Liver (tissue), 9 donors: ENCODE results near the gene ORC4. TPM values are rescaled to one million over a fixed set of nuclear protein-coding genes. Genes with fewer than 3 reads are reported as not detected.

Source experiments
- DNase-seq: peaks from one replicate; pipeline ENCODE4 v3.0.0-alpha.2; 2017; ENCODE audit warnings: low spot score
- H3K27ac ChIP-seq, 2 donors: one replicate each; pipeline ENCODE4 v1.7.0; 2013; ENCODE audit warnings: inconsistent platforms in 2 of 2, low read length in 2 of 2, control low read depth in 1 of 2, low read depth in 1 of 2, mild to moderate bottlenecking in 1 of 2
- H3K27me3 ChIP-seq, 4 donors: one replicate each; pipeline versions ENCODE4 v1.6.1 to v1.7.0; 2013; ENCODE audit warnings: low read length in 3 of 4, inconsistent platforms in 1 of 4, mild to moderate bottlenecking in 1 of 4, moderate library complexity in 1 of 4; ENCODE audit not compliant: control insufficient read depth in 4 of 4, insufficient read depth in 4 of 4
- H3K36me3 ChIP-seq, 4 donors: one replicate each; pipeline versions ENCODE4 v1.6.1 to v1.7.0; 2013; ENCODE audit warnings: low read length in 3 of 4, mild to moderate bottlenecking in 3 of 4, low read depth in 1 of 4, moderate library complexity in 1 of 4; ENCODE audit not compliant: control insufficient read depth in 4 of 4, insufficient read depth in 3 of 4
- H3K4me1 ChIP-seq, 4 donors: one replicate each; pipeline versions ENCODE4 v1.6.1 to v1.7.0; 2013; ENCODE audit warnings: low read length in 3 of 4, mild to moderate bottlenecking in 3 of 4, moderate library complexity in 1 of 4; ENCODE audit not compliant: control insufficient read depth in 4 of 4, insufficient read depth in 4 of 4
- H3K4me3 ChIP-seq, 3 donors: one replicate each; pipeline versions ENCODE4 v1.6.1 to v1.7.0; 2013; ENCODE audit warnings: low read length in 3 of 3, control low read depth in 1 of 3, low read depth in 1 of 3, mild to moderate bottlenecking in 1 of 3
- H3K9ac ChIP-seq, 2 donors: one replicate each; pipeline ENCODE4 v1.7.0; 2013; ENCODE audit warnings: low read length in 2 of 2, mild to moderate bottlenecking in 2 of 2, moderate library complexity in 2 of 2, control low read depth in 1 of 2, low read depth in 1 of 2
- H3K9me3 ChIP-seq, 4 donors: one replicate each; pipeline versions ENCODE4 v1.6.1 to v1.7.0; 2013; ENCODE audit warnings: low read length in 3 of 4; ENCODE audit not compliant: control insufficient read depth in 4 of 4
- ATF3 ChIP-seq: IDR thresholded peaks from 2 replicates; pipeline ENCODE4 v1.6.1; 2016; ENCODE audit warnings: antibody characterized with exemption
- EGR1 ChIP-seq, 2 donors: IDR thresholded peaks; 2 replicates each; pipeline ENCODE4 v1.6.1; 2016 to 2018; ENCODE audit warnings: antibody characterized with exemption in 2 of 2, low read depth in 2 of 2
- FOXA1 ChIP-seq: IDR thresholded peaks from 2 replicates; pipeline ENCODE4 v1.6.1; 2016; ENCODE audit warnings: antibody characterized with exemption
- FOXA2 ChIP-seq: IDR thresholded peaks from 2 replicates; pipeline ENCODE4 v1.6.1; 2016; ENCODE audit warnings: antibody characterized with exemption
- GABPA ChIP-seq, 2 donors: IDR thresholded peaks in 1 of 2; conservative IDR thresholded peaks in 1 of 2; 2 replicates each; pipeline ENCODE4 v1.6.1; 2016; ENCODE audit warnings: antibody characterized with exemption in 2 of 2, mild to moderate bottlenecking in 1 of 2, moderate library complexity in 1 of 2
- HNF4A ChIP-seq, 2 donors: conservative IDR thresholded peaks; 2 replicates each; pipeline ENCODE4 v1.6.1; 2016; ENCODE audit warnings: antibody characterized with exemption in 2 of 2, mild to moderate bottlenecking in 2 of 2
- HNF4G ChIP-seq: IDR thresholded peaks from 2 replicates; pipeline ENCODE4 v1.6.1; 2016; ENCODE audit warnings: antibody characterized with exemption
- JUND ChIP-seq, 2 donors: IDR thresholded peaks; 2 replicates each; pipeline ENCODE4 v1.6.1; 2016; ENCODE audit warnings: antibody characterized with exemption in 2 of 2
- NR2F2 ChIP-seq: IDR thresholded peaks from 2 replicates; pipeline ENCODE4 v1.6.1; 2016; ENCODE audit warnings: antibody characterized with exemption
- RAD21 ChIP-seq, 2 donors: IDR thresholded peaks; 2 replicates each; pipeline ENCODE4 v1.6.1; 2016; ENCODE audit warnings: antibody characterized with exemption in 2 of 2, mild to moderate bottlenecking in 2 of 2
- REST ChIP-seq: IDR thresholded peaks from 2 replicates; pipeline ENCODE4 v1.6.1; 2016; ENCODE audit warnings: antibody characterized with exemption, mild to moderate bottlenecking
- RXRA ChIP-seq, 2 donors: IDR thresholded peaks; 2 replicates each; pipeline ENCODE4 v1.6.1; 2017 to 2018; ENCODE audit warnings: antibody characterized with exemption in 2 of 2, mild to moderate bottlenecking in 1 of 2
- SP1 ChIP-seq: IDR thresholded peaks from 2 replicates; pipeline ENCODE4 v1.6.1; 2018; ENCODE audit warnings: antibody characterized with exemption, mild to moderate bottlenecking
- TAF1 ChIP-seq: conservative IDR thresholded peaks from 2 replicates; pipeline ENCODE4 v1.6.1; 2016; ENCODE audit warnings: antibody characterized with exemption, mild to moderate bottlenecking
- YY1 ChIP-seq: IDR thresholded peaks from 2 replicates; pipeline ENCODE4 v1.6.1; 2016; ENCODE audit warnings: antibody characterized with exemption, mild to moderate bottlenecking
- ZBTB33 ChIP-seq: IDR thresholded peaks from 2 replicates; pipeline ENCODE4 v1.6.1; 2016; ENCODE audit warnings: antibody characterized with exemption
- WGBS: extraction: QIAGEN DNeasy Blood & Tissue Kit; methylation state at CpG from one replicate; pipeline ENCODE4 v1.1.7; 2013; 5-methylcytosine and 5-hydroxymethylcytosine counted together
- polyA plus RNA-seq, 2 donors: library from polyadenylated mRNA; stranded (reverse) in 1 of 2; unstranded in 1 of 2; fragments of 200-250 nt in 1 of 2; fragments of >200 nt in 1 of 2; fragmentation: Nextera tagmentation in 1 of 2; extraction: Ambion mirVana in 1 of 2; gene quantifications; one replicate each; pipeline versions ENCODE4 v1.2.1 to v1.2.3, GENCODE V29; 2013 to 2015
- total RNA-seq, 2 donors: library from RNA; depleted of rRNA; stranded (reverse); fragments of >200 nt; gene quantifications; one replicate each; pipeline ENCODE4 v1.2.3, GENCODE V29; 2014
- donor health status: healthy.
- donor health status: healthy.
- donor health status: healthy.
- donor health status: healthy.
- donor health status: healthy.

ORC4 gene
- total and polyA plus RNA-seq, 4 donors, result 9.7 to 50.2 (median 23.3) TPM

DNA sequence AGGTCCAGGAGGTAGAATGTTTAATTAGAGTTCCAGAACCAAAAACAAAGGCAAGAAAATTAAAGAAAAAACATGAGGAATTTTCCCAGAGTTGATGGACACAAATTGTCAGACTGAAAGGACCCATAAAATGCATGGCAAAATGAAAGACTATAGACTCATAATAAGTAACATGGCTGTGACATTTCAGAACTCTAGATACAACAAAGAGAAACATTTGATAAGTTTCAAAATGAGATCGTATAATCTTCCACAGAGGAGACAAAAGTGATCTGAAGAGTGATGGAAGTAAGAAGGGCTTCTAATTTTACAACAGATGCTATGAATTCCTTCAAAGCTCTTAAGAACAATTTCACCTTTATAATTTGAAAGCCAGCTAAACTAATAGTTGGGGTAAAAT, 20.4 kb downstream of the ORC4 start:
- no peak overlapping the region for H3K27ac ChIP-seq
- no peaks in the 10 kb centered on the region for H3K4me1 ChIP-seq
- H3K36me3 ChIP-seq, result peaks cover 0 to 4% (median under 1%) of the 10 kb centered on the region in 4 donors
- H3K9ac ChIP-seq, result no peak overlapping the region
- no peak overlapping the region for H3K4me3 ChIP-seq
- DNase-seq, result no peak
- WGBS, result 85% methylated on average over 1 of the region's 1 CpG
- no peak for TF ChIP-seq FOXA1
- TF ChIP-seq HNF4A (conservative IDR thresholded peaks at IDR 0.05), result no peak
- no peak for TF ChIP-seq SP1
- TF ChIP-seq REST, result no peak
- TF ChIP-seq NR2F2, result no peak
- H3K27me3 ChIP-seq, result no peaks in the 10 kb centered on the region
- peaks cover 0 to 1% (median 0%) of the 10 kb centered on the region in 4 donors for H3K9me3 ChIP-seq

DNA sequence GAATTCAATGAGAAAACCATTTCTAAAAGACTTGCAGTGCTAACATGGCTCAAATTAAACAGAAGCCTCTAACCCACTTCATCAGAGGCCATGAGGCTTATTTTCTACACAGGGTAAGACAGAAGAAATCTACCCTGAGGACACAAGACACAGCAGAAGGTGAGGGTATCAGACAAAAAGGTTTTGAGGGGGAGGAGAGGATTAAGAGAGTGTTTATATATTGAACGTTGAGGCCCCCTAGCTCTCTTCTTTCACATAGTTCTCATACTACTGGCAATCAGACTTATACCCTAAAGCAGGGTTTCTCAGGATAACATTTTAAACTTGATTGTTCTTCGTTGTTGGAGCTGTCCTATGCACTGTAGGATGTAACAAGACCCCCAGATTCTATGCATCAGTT, 21.4 kb downstream of the ORC4 start:
- Histone ChIP-seq H3K9me3 (peaks cover 0 to 2% (median 0%) of the 10 kb centered on the region in 4 donors), H3K27ac (no peak overlapping the region), H3K4me3 (no peak overlapping the region), H3K4me1 (no peaks in the 10 kb centered on the region), H3K36me3 (peaks cover 0 to 4% (median under 1%) of the 10 kb centered on the region in 4 donors), H3K9ac (no peak overlapping the region), H3K27me3 (no peaks in the 10 kb centered on the region)
- no peak for TF ChIP-seq RXRA (IDR thresholded peaks at IDR 0.05)
- no peak for TF ChIP-seq ZBTB33
- no peak for TF ChIP-seq TAF1
- TF ChIP-seq SP1, result no peak
- TF ChIP-seq RAD21 (IDR thresholded peaks at IDR 0.05), result no peak
- TF ChIP-seq FOXA2, result no peak
- no peak for DNase-seq
- 73% methylated on average over 2 of the region's 2 CpGs for WGBS

GRCh38 chr2:147998203-147998602, 22.3 kb downstream of the ORC4 start:
- no peak overlapping the region for H3K4me3 ChIP-seq
- peaks cover 0 to 4% (median under 1%) of the 10 kb centered on the region in 4 donors for H3K36me3 ChIP-seq
- no peaks in the 10 kb centered on the region for H3K4me1 ChIP-seq
- DNase-seq, result no peak
- no peaks in the 10 kb centered on the region for H3K27me3 ChIP-seq
- peaks cover 0 to 2% (median 0%) of the 10 kb centered on the region in 4 donors for H3K9me3 ChIP-seq
- H3K27ac ChIP-seq, result no peak overlapping the region
- WGBS, result 77% methylated on average over 4 of the region's 4 CpGs
- no peak overlapping the region for H3K9ac ChIP-seq
- no peak for TF ChIP-seq RAD21 (IDR thresholded peaks at IDR 0.05)
- no peak for TF ChIP-seq FOXA2
- no peak for TF ChIP-seq YY1
- no peak for TF ChIP-seq JUND (IDR thresholded peaks at IDR 0.05)
- TF ChIP-seq TAF1, result no peak
- no peak for TF ChIP-seq GABPA (IDR thresholded peaks at IDR 0.05 in 1 of 2, conservative IDR thresholded peaks at IDR 0.05 in 1 of 2)
- no peak for TF ChIP-seq REST
- TF ChIP-seq ZBTB33, result no peak
- no peak for TF ChIP-seq EGR1 (IDR thresholded peaks at IDR 0.05; ENCODE audit: low read depth in 2 of 2)
- no peak for TF ChIP-seq RXRA (IDR thresholded peaks at IDR 0.05)
- TF ChIP-seq ATF3, result no peak
- TF ChIP-seq HNF4G, result no peak
